SHP77 (cell line): ENCODE results near the gene ANKRD44.
"Not testable (repeated sequence)": the region's sequence is repeated elsewhere in the genome, so short reads cannot be mapped to it uniquely, and the experiment has no call there.

Source experiments
- DNase-seq, 2 experiments: peaks; one replicate each; lab custom pipeline; 2025; lab: John Stamatoyannopoulos, UW

Gene ANKRD44

DNA sequence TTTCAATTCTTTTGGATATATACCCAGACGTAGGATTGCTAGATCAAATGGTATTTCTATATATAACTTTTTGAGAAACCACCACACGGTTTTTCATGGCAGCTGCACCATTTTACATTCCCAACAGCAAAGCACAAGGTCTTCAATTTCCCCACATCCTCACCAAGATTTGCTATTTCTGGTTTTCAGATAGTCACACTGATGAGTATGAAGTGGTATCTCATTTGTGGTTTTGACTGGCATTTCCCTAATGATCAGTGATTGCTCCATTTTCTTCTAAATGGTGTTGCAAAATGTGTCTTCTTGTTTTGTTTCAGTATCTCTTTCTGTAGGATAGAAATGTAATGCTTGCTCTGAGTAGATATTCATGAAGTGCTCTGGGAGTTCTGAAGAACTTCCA, 52.0 kb downstream of the ANKRD44 start:
- no peak for DNase-seq

DNA sequence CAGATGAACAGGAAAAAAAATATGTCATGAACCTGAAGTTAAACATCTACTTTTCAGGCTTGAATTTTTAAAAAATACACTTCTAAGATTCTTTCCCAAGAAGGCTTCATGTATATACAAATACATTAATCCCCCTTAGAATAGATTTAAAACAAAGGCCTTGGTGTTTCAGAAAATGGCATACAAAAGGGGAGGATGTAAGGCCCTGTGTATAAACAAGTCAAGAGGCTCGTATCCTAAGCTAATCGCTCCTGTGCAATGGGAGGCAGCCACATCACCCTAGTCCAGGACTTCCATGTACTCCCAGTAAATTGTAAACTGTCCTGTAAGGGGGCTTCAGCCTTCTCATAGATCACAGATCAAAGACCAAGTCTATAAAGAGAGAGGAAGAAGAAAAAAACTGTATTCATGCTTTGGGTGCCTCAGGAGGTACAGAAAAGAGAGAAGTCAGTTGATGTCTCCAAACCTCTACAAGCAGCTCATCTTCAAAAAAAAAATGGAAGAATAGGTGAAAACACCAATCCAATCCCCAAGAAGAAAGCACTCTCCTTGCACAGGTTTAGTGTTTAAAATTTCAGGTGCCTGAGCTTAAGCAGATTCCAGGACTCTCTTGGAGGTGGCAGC, 53.9 kb downstream of the ANKRD44 start:
- DNase-seq = no peak

DNA sequence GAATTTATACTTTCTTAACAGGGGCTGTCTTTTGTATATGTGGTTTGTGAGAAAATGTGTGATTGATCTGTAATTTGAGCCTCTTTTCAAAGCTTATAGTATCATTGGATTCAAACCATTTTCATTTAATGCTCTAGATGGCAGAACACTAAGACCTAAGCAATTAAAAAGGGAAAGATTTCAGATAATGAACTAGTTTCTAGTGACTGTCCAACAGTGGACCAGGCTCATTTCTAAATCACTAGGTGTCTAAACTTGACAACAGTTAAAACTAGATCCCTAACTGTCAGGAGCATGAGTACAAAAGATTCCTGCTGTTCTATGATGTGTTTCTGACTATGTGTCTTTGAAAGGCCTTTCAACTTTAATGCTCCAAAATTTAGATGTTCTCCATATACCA, 54.6 kb downstream of the ANKRD44 start:
- DNase-seq = no peak

DNA sequence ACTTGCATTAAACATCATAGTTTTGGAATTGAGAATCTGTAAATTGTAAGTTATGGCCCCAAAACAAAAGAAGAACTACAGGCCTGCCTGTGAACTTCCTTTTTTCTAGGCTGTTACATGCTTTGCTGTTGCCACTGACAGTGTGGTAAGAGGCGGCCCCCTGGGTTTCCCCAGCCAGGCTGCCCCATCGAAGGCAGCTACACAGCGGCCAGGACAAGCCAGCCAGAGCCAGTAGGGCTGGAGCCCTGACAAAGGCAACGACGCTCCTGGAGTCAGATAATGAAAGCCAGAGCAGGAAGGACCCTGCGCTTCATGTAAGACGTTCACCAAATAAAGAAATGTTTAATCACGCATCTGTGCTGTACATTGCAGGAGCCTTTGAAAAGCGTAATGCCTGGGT, 55.0 kb downstream of the ANKRD44 start:
- no peak for DNase-seq

DNA sequence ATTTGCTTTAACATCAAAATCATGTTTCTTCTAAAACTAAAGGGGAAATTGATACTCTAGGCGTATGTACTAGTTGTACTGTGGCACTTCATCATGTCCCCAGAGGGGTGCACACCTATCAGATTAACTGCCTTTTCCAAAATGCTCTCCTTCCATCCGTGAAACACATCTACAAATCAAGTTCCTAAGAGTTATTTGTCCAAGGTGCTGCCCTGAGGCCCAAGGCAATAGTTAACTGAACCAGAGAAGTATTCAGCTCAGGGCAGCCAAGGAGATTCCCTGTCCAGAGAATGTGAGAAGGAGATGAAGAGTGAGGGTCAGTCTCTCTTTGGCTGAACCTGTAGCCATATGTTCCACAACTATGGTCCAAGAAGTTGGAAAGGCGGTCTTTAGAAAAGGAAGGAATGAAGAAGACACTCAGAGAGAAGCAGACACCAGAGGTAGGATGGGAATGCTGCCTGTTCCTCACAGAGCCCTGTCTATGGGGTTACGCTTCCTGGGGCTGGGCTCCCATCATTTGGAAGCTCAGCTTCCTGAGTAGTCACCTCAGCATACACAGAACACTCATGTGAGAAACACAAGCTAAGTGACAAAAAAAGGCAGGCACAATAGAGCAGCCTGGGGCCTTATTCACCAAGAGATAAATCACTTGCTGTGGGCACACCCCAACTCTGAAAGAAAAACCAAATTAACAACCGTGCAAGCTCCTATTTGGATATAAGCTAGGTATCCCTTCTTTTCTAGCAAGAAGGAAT, 55.6 kb downstream of the ANKRD44 start:
- no peak for DNase-seq

DNA sequence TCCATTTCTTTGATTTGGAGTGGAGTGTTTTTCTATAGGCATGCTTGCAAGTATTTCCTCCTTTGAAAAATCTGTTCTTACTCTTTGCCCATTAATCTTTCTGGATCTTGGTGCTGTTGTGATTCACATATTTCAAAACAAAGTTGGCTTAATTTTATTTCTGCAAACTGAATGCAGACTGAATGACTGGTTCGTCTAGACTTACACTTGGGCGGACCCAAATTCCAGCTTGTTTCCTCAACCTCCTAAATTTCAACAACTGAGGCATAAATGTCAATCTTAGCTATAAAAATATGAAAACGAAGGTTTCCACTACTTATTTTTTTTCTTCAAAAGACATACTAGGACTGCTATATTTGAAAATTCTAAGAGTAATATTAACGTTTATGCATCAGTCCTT, 59.0 kb downstream of the ANKRD44 start:
- no peak for DNase-seq

DNA sequence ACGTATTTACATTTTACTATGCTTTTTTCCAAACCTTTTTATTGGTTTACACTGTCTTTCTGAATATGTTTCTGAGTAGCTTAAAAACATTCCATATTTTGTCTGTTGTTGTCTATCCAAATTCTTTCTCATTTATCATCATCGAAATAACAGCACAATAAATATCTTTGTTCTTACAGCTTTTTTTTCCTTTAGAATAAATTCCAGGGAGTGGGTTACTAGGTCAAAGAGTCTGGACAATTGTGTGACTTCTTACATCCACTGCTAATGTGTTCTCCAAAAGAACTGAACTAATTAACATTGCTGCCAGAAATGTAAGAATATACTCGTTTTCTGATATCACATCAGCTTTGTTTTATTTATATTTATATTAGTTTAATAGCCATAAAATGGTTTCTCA, 59.4 kb downstream of the ANKRD44 start:
- DNase-seq = no peak

DNA sequence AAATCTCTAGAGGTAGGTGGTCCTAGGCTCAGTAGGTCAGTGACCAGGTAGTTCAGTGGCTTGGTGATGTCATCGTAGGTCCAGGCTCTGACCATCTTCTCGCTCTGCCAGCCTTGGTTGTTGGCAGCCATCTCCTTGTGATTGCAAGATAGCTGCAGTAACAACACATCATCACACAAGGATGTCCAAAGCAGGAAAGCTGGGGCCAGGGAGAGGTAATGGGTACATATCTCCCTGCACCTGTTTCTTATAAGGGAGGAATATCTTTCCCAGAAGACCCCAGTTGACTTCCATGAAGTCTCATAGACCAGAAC, 60.5 kb downstream of the ANKRD44 start:
- no peak for DNase-seq

DNA sequence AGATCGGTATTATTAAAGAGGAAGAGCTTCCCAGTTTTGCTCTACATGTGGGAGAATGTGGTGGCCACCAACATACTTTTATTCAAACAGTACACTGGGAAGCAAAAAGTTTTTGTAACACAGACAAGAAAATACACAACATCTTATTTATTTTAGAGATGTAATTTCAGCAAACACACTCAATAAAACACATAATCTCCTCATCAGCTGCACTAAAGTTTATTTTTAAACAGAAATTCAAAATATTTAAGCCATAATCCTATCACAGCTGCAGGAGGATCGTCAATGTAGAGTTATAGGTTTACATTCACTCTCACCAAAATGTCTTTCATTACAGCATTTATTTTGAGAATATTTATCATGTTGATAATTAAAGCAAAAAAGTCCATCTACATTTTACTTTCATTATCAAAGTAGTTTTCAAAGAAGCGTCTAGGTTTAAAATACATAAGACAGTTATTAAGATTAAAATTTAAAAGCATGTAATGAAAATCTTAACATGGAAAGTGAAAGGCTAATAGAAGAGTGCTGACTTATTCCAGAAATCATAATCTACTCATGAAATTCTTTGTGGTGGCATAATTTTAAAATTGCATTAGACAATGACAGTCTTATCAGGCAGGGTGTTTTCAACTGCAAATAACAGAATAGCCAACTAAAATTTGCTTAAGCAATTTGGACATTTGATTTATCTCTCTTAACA, 61.0 kb downstream of the ANKRD44 start:
- DNase-seq = no peak

DNA sequence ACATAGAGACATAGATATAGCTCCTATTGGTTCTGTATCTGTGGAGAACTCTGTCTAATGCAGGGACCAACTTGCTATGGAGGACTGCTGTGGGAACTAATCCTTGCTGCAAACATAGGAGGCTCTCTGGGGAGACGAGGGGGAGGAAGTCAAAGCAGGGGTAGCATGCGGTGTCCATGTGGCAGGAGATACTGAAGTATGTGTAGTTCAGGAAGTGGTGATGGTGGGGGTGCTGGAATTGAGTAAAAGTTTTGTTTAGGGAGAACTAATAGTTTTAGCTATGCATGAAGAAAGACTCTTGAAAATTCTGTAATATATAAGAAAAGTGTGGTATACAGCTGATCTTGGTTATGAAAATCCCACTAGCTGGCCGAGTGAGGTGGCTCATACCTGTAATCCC, 62.0 kb downstream of the ANKRD44 start:
- no peak for DNase-seq

DNA sequence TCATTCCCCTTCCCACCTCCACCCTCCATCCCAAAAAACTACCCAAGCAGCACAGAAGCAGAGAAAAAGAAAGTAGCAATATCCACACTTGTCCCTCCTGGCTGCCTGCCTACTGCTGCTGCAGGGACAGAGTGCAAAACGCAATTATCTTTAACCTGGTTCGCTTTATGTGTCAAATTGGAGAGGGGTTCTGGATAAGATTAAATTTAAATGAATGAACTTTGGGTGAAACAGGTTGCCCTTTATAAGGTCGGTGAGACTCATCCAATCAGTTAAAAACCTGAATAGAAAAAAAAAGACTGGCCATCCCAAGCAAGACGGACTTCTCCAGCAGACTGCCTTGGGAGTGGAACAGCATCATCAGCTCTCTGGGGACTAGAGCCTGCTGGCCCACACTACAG, 62.6 kb downstream of the ANKRD44 start:
- DNase-seq = no peak

DNA sequence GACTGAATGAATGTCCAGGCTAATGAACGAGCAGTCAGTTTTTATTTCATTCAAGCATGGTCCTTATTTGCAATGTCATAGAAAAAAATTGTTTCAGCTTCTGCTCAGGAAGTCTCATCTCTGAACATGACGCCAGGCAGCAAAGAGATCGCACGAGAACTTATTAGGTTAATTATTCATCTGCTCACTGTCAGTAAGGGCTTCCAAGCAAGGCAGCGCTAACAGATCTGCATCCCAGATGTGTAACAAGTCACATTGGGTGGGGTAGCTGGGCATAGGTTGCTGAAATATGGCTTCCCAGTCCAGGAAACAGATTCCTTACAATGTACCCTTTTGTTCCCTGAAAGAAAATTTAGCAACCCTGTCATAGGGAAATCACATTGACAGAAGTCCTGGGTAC, 63.5 kb downstream of the ANKRD44 start:
- DNase-seq = no peak

DNA sequence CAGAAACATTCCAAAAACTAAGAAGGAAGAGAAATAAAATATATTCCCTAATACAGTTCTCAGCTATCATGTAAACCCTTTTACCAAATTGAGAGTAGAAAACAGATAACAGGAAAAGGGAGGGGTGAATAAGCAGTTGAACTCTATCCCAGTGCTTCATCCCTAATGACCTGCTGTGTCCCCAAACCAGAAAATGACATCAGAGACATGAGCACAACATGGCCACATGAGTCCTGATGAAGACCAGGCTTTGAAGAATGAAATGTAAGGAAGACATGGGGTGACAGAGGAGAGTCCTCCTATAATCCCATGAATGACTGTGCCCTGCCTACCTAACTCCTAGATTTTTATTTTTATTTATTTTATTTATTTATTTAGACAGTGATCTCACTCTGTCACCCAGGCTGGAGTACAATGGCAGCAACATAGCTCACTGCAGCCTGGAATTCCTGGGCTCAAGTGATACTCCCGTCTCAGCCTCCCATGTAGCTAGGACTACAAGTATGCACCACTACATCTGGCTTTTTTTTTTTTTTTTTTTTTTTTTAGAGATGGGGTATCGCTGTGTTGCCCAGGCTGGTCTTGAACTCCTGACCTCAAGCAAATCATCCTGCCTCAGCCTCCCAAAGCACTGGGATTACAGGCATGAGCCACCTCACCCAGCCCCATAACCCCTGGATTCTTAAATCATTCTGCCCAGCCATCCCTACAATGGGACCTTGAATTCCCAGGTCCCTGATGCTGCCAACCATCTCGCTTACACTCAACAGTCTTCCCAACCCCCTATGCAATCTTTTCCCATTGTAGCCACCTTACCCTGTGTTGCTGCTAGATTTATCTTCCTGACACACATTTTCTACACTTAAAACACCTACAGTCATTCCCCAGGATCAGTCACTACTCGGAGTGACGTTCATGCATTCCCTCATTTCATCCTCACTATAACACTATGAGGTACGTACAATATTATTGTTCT, 64.5 kb downstream of the ANKRD44 start:
- no peak for DNase-seq

DNA sequence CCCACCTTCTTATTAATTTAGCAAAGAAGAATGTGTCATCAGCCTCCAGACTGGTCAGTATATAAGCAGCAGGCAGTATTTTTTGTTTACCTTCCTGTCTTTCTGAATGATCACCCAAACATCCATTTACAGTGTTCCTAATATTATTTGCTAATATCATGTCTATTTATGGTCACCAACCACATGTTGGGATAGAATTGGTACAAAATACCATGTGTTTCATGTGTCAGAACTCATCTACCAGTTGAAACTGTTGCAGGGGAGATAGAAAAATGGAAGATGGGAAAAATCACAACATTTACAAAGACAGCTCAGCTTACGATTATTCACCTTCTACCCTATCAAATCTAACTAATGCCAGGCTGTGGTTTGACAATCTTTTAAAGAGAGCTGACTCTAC, 66.2 kb downstream of the ANKRD44 start:
- no peak for DNase-seq

DNA sequence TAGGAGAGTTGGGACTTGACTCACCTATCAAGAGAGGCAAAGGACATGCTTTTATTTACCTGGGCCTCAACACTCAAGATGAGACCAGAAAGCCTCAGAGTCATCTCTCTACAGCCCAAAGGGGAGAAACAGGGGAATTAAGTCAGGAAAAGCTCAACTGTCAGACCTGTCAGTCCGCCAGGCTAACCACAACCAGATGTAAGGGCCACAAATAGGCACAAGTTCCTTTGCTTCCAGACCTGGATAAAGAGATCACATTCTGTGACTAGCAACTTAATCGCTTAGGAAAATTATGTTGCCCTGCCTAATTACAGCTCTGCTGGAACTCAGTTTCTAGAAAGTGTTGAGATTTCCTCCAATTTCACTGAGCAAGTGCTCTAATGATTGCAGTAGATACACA, 67.9 kb downstream of the ANKRD44 start:
- DNase-seq = no peak

DNA sequence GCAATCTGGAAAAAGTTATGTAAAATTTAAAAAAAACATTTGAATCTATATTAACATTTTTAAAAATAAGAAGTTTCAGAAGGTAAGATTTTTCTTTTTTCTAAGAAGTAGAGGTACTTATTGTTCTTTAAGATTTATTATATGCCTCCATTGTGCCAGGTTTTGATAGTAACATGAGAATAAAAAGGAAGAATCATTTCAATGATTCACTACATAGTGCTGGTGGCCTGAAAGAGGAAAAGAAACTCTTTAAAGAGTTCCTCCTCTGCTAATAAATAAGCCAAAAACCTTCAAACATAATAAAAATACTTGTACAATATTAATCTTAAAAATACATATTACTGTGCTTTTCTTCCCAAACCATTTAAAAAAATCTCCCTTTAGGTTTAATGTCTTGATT, 69.0 kb downstream of the ANKRD44 start:
- no peak for DNase-seq

DNA sequence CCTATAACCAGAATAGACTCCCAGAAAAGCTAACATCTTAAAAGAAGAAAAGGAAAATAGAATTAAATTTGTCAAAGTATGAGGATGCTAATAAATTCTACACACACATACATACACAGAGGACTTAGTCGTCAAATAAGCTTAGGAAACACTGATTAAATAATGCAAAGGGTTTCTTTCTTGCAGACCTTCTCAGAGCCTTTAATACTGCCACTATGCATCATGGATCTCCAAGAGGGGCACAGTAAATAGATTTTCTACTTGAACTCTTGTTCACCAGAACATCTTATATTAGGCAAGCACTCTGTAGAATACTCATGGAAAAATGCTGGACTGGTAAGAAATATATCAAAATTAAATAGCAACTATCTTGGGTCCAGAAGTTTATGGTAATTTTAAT, 69.4 kb downstream of the ANKRD44 start:
- DNase-seq = no peak

DNA sequence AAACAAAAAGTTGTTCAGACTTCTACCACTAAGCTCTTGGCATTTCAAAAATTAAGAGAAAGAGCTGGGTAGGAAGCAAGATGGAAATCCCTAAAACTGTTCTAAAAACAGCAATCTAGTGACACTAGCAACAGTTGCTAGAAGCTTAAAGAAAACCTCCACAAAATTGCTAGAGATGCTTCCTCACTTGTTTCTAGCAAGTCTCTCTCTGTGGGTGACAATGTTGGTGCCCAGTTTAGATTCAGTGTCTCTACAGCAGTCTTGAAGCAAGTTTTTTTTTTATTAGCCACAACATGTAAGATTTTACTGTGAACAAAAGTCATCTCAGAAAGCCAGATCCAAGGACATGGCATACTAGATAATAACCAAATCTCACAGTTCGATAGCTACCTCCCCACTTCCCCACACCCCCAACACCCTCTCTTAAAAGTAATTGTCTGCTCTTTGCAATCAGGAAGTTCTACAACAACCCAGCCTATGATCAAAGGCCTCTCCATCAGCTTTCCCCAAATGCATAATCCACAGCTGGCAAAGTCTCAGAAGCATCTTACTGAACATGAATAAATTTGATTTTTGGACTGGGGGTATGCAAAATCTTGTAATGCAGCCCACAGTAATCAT, 70.0 kb downstream of the ANKRD44 start:
- no peak for DNase-seq

DNA sequence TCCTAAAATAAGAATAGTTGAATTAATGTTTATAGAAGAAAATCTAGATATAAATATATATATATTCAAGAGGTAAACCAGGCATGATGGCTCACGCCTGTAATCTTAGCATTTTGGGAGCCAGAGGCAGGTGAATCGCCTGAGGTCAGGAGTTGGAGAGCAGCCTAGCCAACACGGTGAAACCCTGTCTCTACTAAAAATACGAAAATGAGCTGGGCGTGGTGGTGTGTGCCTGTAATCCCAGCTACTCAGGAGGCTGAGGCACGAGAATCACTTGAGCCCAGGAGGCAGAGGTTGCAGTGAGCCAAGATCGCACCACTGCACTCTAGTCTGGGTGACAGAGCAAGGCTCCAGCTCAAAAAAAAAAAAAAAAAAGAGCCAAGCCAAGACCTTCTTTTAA, 70.6 kb downstream of the ANKRD44 start:
- DNase-seq = not testable (repeated sequence)

DNA sequence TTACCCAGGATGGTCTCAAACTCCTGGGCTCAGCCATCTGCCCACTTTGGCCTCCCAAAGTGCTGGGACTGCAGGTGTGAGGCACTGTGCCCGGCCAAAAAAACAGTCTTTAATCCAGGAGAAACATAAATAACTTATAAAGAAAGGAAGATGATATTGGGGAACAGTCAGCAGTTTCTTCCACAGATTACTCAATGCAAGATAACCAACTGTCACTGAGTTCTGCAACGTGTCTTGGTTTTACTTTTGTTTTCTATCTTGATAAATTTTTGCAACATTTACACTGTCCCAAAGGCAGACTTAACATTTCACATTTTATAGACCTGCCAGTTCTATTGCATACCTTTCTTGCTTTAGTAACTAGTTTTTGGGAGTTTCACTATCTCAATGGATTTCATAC, 71.1 kb downstream of the ANKRD44 start:
- no peak for DNase-seq

DNA sequence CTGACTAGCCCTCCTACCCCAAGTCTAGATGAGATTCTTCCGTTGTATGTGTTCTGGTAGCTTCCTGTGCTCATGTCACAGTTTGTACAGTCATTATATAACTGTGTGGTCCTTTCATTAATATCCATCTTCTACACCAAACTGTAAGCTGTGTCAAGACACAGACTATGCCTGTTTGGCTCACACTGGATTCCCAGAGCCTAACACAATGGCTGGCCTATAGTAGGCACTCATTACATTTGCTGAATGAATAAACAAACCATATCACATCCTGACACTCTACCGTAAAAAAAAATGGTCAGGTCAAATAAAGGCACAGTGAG, 72.6 kb downstream of the ANKRD44 start:
- no peak for DNase-seq
